RCC 7860 (cell line): ENCODE measurements around the gene CHCHD2.
"Not testable (repeated sequence)": the region's sequence is repeated elsewhere in the genome, so short reads cannot be mapped to it uniquely, and the experiment has no call there.

ENCODE experiments used
- DNase-seq: peaks from one replicate; pipeline ENCODE4 v3.0.0-alpha.2; 2015; ENCODE audit warnings: low spot score
- FAIRE-seq: peaks from 2 replicates; lab custom pipeline; 2012; peaks lifted over from hg19 to GRCh38; lab: Jason Lieb, UNC

CHCHD2 gene, protein sequence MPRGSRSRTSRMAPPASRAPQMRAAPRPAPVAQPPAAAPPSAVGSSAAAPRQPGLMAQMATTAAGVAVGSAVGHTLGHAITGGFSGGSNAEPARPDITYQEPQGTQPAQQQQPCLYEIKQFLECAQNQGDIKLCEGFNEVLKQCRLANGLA

GRCh38 chr7:56106108-56107073 is at the start of gene CHCHD2:
Gene CHCHD2 (minus strand): TSS chr7:56106476. CDS start chr7:56106413, 63 bp downstream.
- DNase-seq = peak; percentile 99
- peak; percentile 90 for FAIRE-seq

- not testable (repeated sequence) for FAIRE-seq
Observed at GRCh38 chr7:56131062-56131461, 24.8 kb upstream of the CHCHD2 start.

GRCh38 chr7:56127241-56127975 is 21.1 kb upstream of the CHCHD2 start:
- DNase-seq (no peak), FAIRE-seq (no peak)

More at GRCh38 chr7:56131062-56131461, 24.8 kb upstream of the CHCHD2 start:
- not testable (repeated sequence) for DNase-seq

DNA sequence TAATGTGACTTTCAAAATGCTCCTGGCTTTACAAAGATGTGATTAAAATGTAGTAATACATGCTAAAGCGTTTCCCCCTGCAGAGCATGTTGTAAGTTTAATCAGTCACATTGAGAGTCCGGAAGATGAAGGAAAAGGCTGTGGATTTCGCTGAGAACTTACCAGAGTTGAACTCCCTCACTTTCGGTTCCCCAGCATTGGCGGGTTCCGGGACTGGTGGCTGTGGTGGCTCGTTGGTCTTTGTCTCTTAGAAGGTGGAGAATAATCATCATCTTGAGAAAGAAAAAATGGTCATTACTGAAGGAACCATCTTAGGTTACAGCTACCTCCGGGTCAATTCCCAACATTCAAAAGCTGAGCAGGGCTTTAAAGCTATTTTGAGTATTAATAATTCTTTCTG is 19.6 kb upstream of the CHCHD2 start:
- DNase-seq (no peak), FAIRE-seq (no peak)

DNA sequence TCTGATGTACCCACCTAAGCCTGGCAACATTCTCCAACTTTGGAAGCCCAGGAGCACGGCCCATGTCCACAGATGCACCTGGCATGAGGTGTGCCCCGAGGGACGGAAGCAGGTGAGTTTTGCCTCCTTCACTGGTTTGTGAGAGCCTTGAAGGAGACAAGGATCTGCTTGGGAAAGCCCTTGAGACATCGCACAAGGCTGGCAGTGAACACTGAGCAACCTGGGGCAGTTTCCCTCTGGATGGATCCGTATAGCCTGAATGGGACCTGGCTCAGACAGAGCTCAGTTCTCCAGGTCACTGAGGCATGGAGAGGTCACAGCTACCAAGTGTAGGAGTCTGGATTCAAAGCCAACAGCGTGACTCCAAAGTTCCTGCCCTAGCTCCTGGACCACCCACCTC is 18.7 kb upstream of the CHCHD2 start:
- no peak for DNase-seq
- no peak for FAIRE-seq

DNA sequence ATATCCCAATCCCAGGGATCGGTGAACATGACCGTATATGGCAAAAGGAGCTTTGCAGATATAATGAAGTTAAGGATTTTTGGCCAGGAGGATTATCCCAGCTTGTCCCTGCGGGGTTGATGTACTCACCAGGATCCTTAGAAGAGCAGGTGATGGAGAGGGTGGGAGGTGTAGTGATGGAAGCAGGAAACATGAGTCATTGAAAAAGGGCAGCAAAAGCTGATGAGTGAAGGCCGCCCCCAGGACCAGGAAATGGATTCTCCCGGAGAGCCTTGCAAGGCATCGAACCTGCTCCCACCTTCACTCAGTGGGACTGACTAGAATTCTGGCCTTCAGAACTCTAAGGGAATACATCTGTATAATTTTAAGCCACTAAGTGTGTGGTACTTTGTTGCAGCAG is 15.2 kb upstream of the CHCHD2 start:
- no peak for DNase-seq
- no peak for FAIRE-seq

- DNase-seq (no peak), FAIRE-seq (no peak)
Observed at GRCh38 chr7:56115852-56116538, 9.7 kb upstream of the CHCHD2 start, which contains the start of gene NUPR2. Gene NUPR2 (minus strand): TSS chr7:56116417. CDS start chr7:56116314, 103 bp downstream.

DNA sequence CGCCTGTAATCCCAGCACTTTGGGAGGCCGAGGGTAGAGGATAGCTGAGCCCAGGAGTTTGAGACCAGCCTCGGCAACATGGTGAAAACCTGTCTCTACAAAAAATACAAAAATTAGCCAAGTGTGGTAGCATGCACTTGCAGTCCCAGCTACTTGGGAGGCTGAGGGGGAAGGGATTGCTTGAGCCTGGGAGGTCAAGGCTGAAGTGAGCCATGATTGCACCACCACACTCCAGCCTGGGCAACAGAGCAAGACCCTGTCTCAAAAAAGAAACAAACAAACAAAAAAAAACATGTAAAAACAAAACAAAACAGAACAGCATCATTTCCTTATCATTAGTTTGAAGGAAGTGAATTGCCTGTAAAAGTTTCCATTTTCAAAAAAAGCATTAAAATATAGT is 6.0 kb upstream of the CHCHD2 start:
- DNase-seq, FAIRE-seq: not testable (repeated sequence)

- DNase-seq (no peak), FAIRE-seq (no peak)
Observed at GRCh38 chr7:56110611-56111010, 4.3 kb upstream of the CHCHD2 start.

- DNase-seq = no peak
- FAIRE-seq = no peak
Observed at GRCh38 chr7:56107954-56108258, 1.6 kb upstream of the CHCHD2 start.

DNA sequence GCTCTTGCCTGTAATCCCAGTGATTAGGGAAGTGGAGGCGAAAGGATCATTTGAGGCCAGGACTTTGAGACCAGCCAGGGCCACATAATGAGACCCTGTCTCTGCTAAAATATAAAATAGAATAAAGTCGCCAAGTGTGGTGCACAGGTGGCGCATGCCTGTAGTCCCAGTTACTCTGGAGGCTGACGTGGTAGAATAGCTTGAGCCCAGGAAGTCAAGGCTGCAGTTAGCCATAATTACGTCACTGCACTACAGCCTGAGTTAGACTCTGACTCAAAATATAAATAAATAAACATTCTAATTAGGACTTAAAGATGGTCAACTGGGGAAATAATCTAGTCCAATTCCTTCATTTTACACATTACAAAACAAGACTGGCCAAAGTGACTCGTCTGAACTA is 768 bp downstream of the CHCHD2 start:
- DNase-seq (peak; percentile 69), FAIRE-seq (no peak)

DNA sequence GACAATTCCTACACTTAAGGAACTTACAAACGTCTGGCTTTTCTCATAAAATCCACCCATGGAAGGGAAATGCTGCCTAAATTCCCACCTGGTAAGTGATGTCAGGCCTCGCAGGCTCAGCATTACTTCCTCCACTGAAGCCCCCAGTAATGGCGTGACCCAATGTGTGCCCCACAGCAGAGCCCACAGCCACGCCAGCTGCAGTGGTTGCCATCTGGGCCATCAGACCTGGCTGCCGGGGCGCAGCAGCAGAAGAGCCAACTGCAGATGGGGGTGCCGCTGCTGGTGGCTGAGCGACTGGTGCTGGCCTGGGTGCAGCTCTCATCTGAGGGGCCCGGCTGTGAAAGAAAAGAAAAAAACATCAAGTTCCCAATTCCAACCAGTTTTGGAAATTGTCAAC is 2.1 kb downstream of the CHCHD2 start:
- FAIRE-seq, DNase-seq: not testable (repeated sequence)

GRCh38 chr7:56099653-56100052 is 6.6 kb downstream of the CHCHD2 start:
- FAIRE-seq (no peak), DNase-seq (no peak)

DNA sequence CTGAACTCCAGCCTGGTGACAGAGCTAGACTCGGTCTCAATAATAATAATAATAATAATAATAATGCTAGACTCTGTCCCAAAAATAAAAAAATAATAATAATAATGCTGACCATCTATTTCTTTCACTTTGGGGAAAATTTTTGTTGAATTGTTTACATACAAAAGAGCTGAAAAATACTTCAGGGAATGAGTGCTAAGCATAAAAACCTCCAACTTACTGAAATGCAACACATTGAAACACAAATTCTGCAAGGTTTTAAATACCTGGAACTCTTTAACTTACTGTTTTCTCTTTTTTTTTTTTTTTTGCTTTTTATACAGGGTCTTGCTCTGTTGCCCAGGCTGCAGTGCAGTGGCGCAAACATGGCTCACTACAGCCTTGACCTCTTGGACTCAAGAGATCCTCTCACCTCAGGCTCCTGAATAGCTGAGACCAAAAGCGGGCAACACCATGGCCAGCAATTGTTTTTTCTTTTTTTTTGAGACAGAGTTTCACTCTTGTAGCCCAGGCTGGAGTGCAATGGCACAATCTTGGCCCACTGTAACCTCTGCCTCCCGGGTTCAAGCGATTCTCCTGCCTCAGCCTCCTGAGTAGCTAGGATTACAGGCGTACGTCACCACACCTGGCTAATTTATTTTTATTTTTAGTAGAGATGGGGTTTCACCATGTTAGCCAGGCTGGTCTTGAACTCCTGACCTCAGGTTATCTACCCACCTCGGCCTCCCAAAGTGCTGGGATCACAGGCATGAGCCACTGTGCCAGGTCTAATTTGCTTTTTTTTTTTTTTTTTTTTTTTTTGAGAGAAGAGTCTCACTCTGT is 7.9 kb downstream of the CHCHD2 start:
- DNase-seq, FAIRE-seq: not testable (repeated sequence)

- FAIRE-seq (no peak), DNase-seq (peak; percentile 10)
Observed at GRCh38 chr7:56097700-56098099, 8.6 kb downstream of the CHCHD2 start.

GRCh38 chr7:56092789-56093531 is 13.3 kb downstream of the CHCHD2 start, which contains the start of gene PHKG1:
Gene PHKG1 (minus strand): TSS chr7:56092952. CDS start chr7:56088941, 4,011 bp downstream.
- FAIRE-seq = no peak
- peak; percentile 14 for DNase-seq

GRCh38 chr7:56092388-56092787 is 13.9 kb downstream of the CHCHD2 start:
- FAIRE-seq, DNase-seq: not testable (repeated sequence)

DNA sequence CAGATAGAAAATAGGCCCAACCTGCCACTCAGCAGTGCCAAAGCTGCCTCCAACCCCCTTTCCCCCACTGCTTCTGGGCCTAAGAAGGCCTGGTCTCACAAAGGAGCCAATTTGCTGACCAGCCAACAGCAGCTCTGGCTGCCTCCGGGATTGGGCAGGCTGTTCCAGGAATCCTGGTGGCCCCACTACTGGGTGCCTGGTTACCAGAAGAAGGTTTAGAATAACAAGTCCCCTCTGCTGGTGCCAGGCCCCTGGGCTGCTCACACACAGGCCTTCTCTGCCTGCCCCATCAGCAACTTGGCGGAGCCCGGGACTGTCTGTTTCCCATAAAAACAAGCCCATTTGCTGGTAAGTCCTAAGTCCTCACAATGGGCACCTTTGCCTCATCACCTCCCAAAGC is 14.7 kb downstream of the CHCHD2 start:
- FAIRE-seq (no peak), DNase-seq (no peak)

DNA sequence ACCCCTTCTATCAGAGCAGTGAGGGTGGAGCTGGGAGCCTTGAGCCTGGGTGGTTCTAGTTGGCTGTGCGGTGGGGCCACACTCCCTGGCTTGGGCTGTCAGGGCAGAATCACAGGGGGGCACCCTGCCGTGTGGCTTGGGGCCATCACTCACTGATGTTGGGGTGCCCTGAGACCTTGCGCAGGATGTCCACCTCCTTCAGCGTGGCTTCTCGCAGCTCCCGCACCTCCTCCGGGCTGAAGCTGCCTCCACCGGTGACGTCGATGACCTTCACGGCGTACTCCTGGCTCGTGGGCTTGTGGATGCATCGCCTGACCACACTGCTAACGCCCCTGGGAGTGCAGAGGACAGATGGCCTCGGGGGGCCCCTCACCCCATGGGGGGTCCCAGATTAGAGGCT is 18.8 kb downstream of the CHCHD2 start:
- DNase-seq (no peak), FAIRE-seq (no peak)
